Hepatocyte (in vitro differentiated cells): Measurements from ENCODE around the gene RASSF4. TPM values are rescaled to one million over a fixed set of nuclear protein-coding genes. Genes with fewer than 3 reads are reported as not detected.
"Not testable (repeated sequence)": the region's sequence is repeated elsewhere in the genome, so short reads cannot be mapped to it uniquely, and the experiment has no call there.

Experiments
- DNase-seq: peaks from one replicate; pipeline ENCODE4 v3.0.0-alpha.2; 2016; ENCODE audit warnings: low spot score
- H2AFZ ChIP-seq: fragments of 200-600 bp; sonication (generic); 2 replicates; pipeline ENCODE4 v1.6.0; 2016; ENCODE audit warnings: antibody characterized with exemption, mild to moderate bottlenecking
- H3K27ac ChIP-seq: fragments of 200-600 bp; sonication (generic); 2 replicates; pipeline ENCODE4 v1.5.1; 2016; ENCODE audit warnings: mild to moderate bottlenecking
- H3K27me3 ChIP-seq: fragments of 200-600 bp; sonication (generic); 2 replicates; pipeline ENCODE4 v1.6.1; 2016
- H3K36me3 ChIP-seq: fragments of 200-600 bp; sonication (generic); replicated peaks from 2 replicates; pipeline ENCODE4 v1.5.1; 2016; ENCODE audit warnings: low read depth; ENCODE audit not compliant: insufficient read depth
- H3K4me1 ChIP-seq: fragments of 200-600 bp; sonication (generic); 2 replicates; pipeline ENCODE4 v1.5.1; 2016; ENCODE audit warnings: mild to moderate bottlenecking, moderate library complexity; ENCODE audit not compliant: insufficient read depth
- H3K4me2 ChIP-seq: fragments of 200-600 bp; sonication (generic); 2 replicates; pipeline ENCODE4 v1.6.0; 2016
- H3K4me3 ChIP-seq: fragments of 200-600 bp; sonication (generic); 2 replicates; pipeline ENCODE4 v1.5.1; 2016; ENCODE audit warnings: mild to moderate bottlenecking
- H3K79me2 ChIP-seq: fragments of 200-600 bp; sonication (generic); 2 replicates; pipeline ENCODE4 v1.6.0; 2017; ENCODE audit warnings: mild to moderate bottlenecking
- H3K9me2 ChIP-seq: fragments of 200-600 bp; sonication (generic); replicated peaks from 2 replicates; pipeline ENCODE4 v1.6.0; 2017; ENCODE audit warnings: mild to moderate bottlenecking; ENCODE audit not compliant: insufficient read depth
- H3K9me3 ChIP-seq: fragments of 200-600 bp; sonication (generic); 2 replicates; pipeline ENCODE4 v1.5.1; 2016; ENCODE audit warnings: low read depth, mild to moderate bottlenecking
- H4K20me1 ChIP-seq: fragments of 200-600 bp; sonication (generic); 2 replicates; pipeline ENCODE4 v1.6.0; 2016; ENCODE audit warnings: mild to moderate bottlenecking; ENCODE audit not compliant: insufficient read depth, poor library complexity, severe bottlenecking
- EZH2 ChIP-seq: fragments of 200-600 bp; sonication (generic); IDR thresholded peaks from 2 replicates; pipeline ENCODE4 v1.6.1; 2016; ENCODE audit warnings: antibody characterized with exemption, mild to moderate bottlenecking, borderline replicate concordance
- EZH2phosphoT487 ChIP-seq: fragments of 200-600 bp; sonication (generic); IDR thresholded peaks from one replicate; pipeline ENCODE4 v1.6.1; 2018; ENCODE audit warnings: antibody characterized with exemption, mild to moderate bottlenecking, low read depth, moderate library complexity; ENCODE audit not compliant: unreplicated experiment, severe bottlenecking
- WGBS: methylation state at CpG from one replicate; pipeline ENCODE4 v1.1.6; 2016; ENCODE audit warnings: low lambda C conversion rate; ENCODE audit errors: missing lambda C conversion rate; 5-methylcytosine and 5-hydroxymethylcytosine counted together
- polyA plus RNA-seq: library from polyadenylated mRNA; unstranded; fragments of >200 nt; fragmentation: Nextera tagmentation; extraction: Ambion mirVana; gene quantifications from 2 replicates; pipeline ENCODE4 v1.2.1, GENCODE V29; 2016
- total RNA-seq: library from RNA; depleted of rRNA; stranded (reverse); fragments of >200 nt; gene quantifications from 2 replicates; pipeline ENCODE4 v1.2.3, GENCODE V29; 2014
- TF ChIP-seq, protein P1 (sequence below): fragments of 200-600 bp; sonication (generic); IDR thresholded peaks from 2 replicates; pipeline ENCODE4 v1.5.1; 2016; ENCODE audit warnings: antibody characterized with exemption, mild to moderate bottlenecking; ENCODE audit not compliant: poor library complexity

Gene RASSF4
- total and polyA plus RNA-seq, 2 experiments from 2014 or later: 19.2 to 20.1 TPM

DNA sequence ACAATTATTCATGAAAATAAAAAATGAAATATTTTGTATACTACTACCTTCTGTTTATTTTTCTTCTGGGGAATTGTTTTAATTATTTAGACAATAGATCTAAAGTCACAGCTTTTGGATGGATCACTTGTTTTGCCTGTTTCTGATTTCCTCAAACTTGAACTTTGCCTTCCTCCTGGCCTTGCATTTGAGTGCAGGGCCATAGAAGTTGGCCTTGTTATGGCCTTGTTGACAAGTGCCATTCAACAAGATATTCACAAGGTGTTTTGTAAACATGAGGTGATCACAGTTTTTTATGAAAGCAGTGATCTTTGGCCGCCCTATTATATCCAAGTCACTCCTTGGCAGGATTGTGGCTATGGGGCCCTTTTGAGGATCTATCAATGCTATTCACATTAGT lies 45.7 kb downstream of the RASSF4 start:
- WGBS: 95% methylated on average over 1 of the region's 1 CpG

DNA sequence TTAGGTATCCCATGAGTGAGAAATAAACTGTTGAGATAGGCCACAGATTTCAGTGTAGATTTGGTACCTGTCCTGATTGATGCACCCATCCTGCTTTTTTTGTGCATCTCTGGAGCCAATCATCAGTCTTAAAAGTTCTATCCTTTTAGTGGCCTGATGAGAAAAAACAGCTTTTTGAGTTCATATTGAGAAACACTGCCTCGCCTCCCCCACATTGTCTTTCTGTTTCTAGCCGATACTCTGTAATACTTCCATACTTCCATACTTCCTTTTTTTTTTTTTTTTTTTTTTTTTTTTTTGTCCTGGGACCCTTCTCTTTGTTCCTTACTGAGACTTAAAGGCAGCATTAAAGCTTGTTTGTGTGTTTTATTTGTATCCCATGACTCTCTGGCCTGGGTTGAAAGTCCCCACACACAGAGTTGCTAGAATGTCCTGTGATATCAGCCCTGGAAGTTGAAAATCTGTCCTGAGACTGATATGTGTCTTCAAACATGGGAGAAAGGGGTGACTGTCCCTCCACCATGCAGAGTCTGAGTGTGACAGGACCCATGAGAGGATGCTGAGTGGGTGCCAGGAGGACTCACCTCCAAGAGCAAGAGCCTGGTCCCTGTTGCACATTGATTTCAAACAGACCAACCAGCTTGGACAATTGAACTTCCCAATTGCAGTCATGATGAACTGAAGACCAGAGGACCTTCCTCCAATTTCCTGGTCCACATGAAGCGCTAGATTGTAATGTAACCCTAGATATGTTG lies 46.9 kb downstream of the RASSF4 start:
- H3K4me3 ChIP-seq: no peak overlapping the region
- TF ChIP-seq, protein P1, sequence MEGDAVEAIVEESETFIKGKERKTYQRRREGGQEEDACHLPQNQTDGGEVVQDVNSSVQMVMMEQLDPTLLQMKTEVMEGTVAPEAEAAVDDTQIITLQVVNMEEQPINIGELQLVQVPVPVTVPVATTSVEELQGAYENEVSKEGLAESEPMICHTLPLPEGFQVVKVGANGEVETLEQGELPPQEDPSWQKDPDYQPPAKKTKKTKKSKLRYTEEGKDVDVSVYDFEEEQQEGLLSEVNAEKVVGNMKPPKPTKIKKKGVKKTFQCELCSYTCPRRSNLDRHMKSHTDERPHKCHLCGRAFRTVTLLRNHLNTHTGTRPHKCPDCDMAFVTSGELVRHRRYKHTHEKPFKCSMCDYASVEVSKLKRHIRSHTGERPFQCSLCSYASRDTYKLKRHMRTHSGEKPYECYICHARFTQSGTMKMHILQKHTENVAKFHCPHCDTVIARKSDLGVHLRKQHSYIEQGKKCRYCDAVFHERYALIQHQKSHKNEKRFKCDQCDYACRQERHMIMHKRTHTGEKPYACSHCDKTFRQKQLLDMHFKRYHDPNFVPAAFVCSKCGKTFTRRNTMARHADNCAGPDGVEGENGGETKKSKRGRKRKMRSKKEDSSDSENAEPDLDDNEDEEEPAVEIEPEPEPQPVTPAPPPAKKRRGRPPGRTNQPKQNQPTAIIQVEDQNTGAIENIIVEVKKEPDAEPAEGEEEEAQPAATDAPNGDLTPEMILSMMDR: no peak
- TF ChIP-seq EZH2 (no peak), EZH2phosphoT487 (no peak)
- H3K4me1 ChIP-seq: peaks cover 15% of the 10 kb centered on the region
- H3K9me2 ChIP-seq: no peaks in the 10 kb centered on the region
- H3K36me3 ChIP-seq: no peaks in the 10 kb centered on the region
- H3K27ac ChIP-seq: no peak overlapping the region
- H2AFZ ChIP-seq: no peak overlapping the region
- no peak overlapping the region for H3K4me2 ChIP-seq
- 93% methylated on average over 3 of the region's 3 CpGs for WGBS
- H3K9me3 ChIP-seq: no peaks in the 10 kb centered on the region
- no peaks in the 10 kb centered on the region for H4K20me1 ChIP-seq
- DNase-seq: no peak
- H3K27me3 ChIP-seq: no peaks in the 10 kb centered on the region
- H3K79me2 ChIP-seq: peaks cover 34% of the 10 kb centered on the region

More for the DNA sequence above, 45.7 kb downstream of the RASSF4 start:
- Histone ChIP-seq H3K4me3 (no peak overlapping the region), H4K20me1 (no peaks in the 10 kb centered on the region), H3K27me3 (no peaks in the 10 kb centered on the region), H3K4me2 (no peak overlapping the region), H3K9me3 (no peaks in the 10 kb centered on the region), H3K36me3 (no peaks in the 10 kb centered on the region), H3K27ac (no peak overlapping the region), H3K79me2 (peaks cover 34% of the 10 kb centered on the region), H2AFZ (no peak overlapping the region), H3K4me1 (peaks cover 20% of the 10 kb centered on the region), H3K9me2 (no peaks in the 10 kb centered on the region)
- no peak for DNase-seq
- TF ChIP-seq, protein P1: no peak
- TF ChIP-seq EZH2phosphoT487 (no peak), EZH2 (no peak)

DNA sequence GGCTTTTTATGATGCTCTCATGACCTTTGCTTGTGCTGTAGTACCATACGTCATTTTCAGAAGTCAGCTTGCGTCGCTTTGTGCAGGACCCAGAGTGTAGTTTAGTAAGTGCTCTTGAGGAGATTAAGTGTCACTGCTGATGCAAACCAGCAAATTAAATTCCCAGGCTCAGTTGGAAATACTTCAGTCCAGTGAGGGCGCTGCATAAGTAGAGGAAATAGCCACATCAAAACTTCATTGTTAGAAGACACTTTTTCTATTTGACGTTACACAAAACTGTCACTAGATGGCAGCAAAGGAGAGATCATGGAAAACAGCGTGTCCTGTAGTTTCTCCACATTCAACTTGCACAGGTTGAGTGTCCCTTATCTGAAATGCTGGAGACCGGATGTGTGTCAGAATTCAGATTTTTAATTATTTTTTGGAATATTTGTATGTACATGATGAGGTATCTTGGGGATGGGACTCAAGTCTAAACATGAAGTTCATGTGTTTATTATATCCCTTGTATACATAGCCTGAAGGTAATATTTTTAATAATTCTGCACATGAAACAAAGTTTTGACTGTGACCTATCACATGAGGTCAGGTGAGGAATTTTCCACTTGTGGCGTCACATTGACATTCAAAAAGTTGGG lies 49.0 kb downstream of the RASSF4 start:
- WGBS: 7% methylated on average over 8 of the region's 8 CpGs
- TF ChIP-seq EZH2: no peak
- TF ChIP-seq, protein P1: peak; percentile 86
- H3K27ac ChIP-seq: no peak overlapping the region
- no peaks in the 10 kb centered on the region for H3K27me3 ChIP-seq
- H3K36me3 ChIP-seq: no peaks in the 10 kb centered on the region
- peak; percentile 86 for DNase-seq
- H2AFZ ChIP-seq: no peak overlapping the region
- no peaks in the 10 kb centered on the region for H4K20me1 ChIP-seq
- H3K9me2 ChIP-seq: no peaks in the 10 kb centered on the region
- no peaks in the 10 kb centered on the region for H3K9me3 ChIP-seq
- peak overlapping the region; percentile 13 for H3K4me2 ChIP-seq
- H3K4me3 ChIP-seq: no peak overlapping the region
- peaks cover 12% of the 10 kb centered on the region for H3K79me2 ChIP-seq
- H3K4me1 ChIP-seq: peaks cover 3% of the 10 kb centered on the region

DNA sequence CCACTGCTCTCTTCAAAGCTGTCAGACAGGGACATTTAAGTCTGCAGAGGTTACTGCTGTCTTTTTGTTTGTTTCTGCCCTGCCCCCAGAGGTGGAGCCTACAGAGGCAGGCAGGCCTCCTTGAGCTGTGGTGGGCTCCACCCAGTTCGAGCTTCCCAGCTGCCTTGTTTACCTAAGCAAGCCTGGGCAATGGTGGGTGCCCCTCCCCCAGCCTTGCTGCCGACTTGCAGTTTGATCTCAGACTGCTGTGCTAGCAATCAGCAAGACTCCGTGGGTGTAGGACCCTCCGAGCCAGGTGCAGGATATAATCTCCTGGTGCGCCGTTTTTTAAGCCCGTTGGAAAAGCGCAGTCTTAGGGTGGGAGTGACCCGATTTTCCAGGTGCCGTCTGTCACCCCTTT lies 55.0 kb downstream of the RASSF4 start:
- H3K27me3 ChIP-seq, H3K4me1 ChIP-seq, H3K4me2 ChIP-seq, H2AFZ ChIP-seq, H3K79me2 ChIP-seq, H3K9me3 ChIP-seq, H3K36me3 ChIP-seq, H3K27ac ChIP-seq, H3K9me2 ChIP-seq, H4K20me1 ChIP-seq, H3K4me3 ChIP-seq, DNase-seq: not testable (repeated sequence)
- WGBS: 80% methylated on average over 10 of the region's 10 CpGs
